AG08395 (cell line): Measurements from ENCODE around the gene FASN.

ENCODE experiments used
- DNase-seq: peaks from one replicate; pipeline ENCODE4 v3.0.0; 2012; ENCODE audit warnings: mixed read lengths, low spot score

FASN gene

DNA sequence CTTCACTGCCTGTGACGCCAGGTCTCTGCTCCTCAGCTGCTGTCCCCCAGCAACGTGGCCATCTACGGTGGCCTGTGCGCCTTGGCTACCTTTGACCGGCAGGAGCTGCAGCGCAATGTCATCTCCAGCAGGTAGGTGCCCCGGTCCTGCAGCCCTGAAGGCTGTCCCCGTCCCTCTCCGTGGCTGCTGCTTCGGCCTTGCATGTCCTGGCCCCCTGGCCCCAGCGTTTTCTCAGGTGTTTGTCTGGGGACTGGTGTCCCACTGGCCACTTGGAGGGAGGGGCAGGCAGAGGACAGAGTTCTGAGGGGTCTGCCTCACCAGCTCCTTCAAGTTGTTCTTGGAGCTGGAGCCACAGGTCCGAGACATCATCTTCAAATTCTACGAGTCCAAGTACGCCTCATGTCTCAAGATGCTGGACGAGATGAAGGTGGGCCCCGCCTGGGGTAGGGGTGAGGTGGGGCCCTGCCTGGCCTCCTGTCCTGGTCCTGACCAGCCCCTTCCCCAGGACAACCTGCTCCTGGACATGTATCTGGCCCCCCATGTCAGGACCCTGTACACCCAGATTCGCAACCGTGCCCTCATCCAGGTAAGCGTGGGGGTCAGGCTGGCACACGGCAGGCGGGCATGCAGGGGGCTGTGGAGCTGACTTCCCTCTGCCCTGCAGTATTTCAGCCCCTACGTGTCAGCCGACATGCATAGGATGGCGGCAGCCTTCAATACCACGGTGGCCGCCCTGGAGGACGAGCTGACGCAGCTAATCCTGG lies 41.9 kb downstream of the FASN start:
- DNase-seq: no peak

DNA sequence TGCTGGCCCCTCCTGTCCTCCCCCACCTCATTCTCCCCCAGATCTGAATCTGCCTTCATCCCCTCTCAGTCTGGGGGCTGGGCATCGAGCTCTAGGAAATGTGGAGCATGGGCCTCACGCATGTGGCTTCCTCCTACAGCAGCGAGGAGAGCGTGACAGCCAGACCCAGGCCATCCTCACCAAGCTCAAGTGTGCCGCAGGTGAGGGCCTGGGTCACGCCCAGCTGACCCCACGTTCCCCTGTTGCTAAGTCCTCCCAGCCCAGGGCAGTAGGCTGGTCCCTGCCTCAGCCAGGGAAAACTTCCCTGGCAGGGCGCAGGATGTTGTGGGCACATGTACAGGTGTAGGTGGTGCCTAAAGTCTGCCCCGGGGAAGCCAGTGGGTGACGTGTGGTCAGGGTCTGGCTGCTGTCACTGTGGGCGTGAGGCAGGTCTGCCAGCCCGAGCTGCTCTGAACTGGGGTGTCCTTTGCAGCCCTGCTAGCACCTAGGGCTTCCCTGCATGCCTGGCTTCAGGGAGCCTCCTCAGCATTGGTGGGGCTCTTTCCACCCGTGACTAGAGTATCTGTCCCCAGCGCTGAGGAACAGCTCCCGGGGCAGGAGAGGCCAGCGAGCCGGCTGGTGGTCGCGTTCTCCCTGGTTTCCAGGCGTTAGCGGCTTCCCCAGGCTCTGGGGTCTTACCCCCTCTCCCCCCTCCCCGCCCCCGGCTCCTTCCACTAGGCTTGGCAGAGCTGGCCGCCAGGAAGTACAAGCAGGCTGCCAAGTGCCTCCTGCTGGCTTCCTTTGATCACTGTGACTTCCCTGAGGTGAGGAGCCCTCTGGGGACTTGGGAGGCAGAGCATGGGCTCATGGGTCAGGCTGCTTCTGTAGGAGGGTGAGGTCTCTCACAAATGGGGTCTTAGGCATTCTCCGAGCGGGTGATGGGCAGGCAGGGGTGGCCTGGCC lies 42.7 kb downstream of the FASN start:
- DNase-seq: no peak

DNA sequence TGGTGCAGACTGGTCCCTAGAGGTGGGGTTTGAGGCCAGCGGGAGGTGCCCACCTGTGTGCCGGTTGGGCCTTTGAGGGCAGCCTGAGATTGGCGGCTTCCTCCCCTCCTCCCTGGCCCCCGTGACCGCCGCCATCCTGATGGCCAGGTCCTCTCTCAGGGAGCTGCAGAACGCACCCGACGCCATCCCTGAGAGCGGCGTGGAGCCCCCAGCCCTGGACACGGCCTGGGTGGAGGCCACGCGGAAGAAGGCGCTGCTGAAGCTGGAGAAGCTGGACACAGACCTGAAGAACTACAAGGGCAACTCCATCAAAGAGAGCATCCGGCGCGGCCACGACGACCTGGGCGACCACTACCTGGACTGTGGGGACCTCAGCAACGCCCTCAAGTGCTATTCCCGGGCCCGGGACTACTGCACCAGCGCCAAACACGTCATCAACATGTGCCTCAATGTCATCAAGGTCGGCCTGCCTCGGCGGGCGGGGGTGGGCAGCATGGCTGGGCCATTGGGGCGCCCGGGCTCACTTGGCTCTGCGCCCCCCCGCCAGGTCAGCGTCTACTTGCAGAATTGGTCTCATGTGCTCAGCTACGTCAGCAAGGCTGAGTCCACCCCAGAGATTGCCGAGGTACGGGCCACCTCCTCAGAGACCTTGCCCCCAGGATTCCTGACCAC lies 43.5 kb downstream of the FASN start:
- DNase-seq: no peak

DNA sequence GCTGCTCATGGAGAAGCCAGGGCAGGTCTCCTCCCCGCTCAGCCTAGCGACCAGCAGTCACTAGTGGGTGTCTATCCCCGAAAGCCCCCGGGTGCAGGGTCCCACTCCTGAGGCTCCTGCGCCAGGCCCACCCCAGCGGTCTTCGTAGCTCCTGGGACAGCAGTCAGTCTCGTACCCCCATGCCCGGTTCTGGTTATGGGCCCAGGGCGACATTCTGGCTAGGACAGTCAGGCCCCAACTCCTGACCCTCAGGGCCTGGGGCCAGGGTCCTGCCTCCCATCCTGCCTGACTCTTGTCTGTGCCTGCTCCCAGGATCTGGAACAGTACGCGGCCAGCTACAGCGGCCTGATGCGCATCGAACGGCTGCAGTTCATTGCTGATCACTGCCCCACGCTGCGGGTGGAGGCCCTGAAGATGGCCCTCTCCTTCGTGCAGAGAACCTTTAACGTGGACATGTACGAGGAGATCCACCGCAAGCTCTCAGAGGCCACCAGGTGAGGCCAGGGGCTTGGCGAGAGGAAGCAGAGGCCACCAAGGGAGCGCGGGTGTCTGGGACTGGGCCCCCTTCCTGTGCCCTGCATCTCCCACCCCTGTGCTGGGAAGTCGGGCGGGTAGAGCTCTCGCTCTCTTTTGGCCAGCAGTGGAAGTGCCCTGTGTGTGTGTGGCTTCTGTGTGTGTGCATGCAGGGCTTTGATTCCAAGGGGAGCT lies 44.3 kb downstream of the FASN start:
- DNase-seq: no peak

DNA sequence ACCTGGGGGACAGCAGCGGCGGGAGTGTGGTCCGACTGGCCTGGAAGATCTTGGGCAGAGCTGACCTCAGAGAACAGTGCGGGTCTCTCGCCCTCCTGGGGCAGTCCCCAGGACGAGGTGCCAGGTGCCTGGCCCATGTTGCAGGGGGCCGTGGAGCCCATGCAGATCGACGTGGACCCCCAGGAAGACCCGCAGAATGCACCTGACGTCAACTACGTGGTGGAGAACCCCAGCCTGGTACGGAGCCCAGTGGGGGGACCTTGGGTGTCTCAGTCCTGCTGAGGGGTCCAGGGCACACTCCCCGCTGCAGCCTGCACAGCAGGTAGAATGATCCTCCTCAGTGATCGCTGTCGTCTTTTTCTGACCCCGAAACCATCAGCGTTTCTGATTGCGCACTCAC lies 44.9 kb downstream of the FASN start:
- DNase-seq: no peak

DNA sequence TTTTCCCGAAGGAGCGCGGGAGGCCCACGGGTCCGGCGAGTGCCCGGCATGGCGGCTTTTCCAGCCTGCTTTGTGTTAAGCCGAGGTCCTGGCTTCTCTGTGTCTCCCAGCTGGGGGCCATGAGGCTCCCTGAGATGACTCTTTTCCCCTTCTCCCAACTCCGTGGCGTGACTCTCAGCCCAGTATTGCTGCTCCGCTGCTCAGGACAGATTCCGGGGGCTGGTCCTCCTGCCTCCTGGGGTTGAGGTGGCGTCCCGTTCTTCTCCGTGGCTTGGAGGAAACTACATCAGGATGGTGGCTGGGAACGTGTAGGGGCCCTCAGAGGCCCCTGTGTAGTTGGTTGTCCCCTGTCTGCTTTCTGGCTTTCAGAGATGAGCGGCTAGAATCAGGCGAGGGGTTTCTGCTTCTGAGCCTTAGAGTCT lies 45.4 kb downstream of the FASN start:
- DNase-seq: peak; percentile 22

DNA sequence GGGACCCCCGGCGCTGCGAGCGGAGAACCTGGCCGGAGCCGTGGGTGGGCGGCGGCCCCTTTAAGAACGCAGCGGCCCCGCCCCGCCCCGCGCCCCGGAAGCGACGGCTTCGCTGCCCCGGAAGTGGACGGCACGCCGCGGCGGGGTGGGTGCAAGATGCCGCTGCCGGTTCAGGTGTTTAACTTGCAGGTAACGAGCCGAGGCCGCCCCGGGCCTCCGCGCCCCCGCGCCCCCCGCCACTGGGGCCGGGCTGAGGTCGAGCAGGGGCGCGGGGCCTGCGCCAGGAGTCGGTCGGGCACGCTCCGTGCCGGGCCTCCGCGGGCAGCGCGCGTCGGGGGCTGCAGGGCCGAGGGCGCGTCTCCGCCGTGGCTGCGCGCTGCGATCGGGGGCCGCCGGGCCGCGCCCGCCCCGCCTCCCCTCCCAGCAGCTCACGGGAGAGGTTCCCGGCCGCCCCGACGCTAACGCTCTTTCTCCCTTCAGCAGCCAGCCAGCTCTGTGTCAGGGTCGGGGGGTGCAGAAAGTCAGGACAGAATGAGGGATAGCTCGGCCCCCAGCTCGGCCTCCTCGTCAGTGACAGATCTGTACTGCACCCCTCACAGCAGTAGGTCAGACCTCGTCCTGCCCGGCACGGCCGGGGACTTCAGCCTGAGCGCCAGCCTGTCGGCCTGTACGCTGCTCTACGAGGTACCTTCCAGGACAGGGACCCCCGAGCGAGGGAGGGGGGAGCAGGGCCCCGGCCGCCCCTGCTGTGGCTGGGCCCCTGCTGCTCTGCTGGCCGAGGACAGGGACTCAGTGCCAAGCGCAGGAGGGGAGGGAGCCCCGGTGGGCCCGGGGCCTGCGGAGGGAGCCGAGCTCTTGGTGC lies 46.0 kb downstream of the FASN start, which contains the start of the genes GPS1 and RFNG:
Gene GPS1 (plus strand): TSS at position 123 of the 862 bp plus-strand sequence. CDS start 34 bp downstream, at position 157.
Gene RFNG (minus strand): TSS at position 36 of the 862 bp plus-strand sequence. CDS start 45 bp downstream, outside the sequence.
- DNase-seq: peak; percentile 84

DNA sequence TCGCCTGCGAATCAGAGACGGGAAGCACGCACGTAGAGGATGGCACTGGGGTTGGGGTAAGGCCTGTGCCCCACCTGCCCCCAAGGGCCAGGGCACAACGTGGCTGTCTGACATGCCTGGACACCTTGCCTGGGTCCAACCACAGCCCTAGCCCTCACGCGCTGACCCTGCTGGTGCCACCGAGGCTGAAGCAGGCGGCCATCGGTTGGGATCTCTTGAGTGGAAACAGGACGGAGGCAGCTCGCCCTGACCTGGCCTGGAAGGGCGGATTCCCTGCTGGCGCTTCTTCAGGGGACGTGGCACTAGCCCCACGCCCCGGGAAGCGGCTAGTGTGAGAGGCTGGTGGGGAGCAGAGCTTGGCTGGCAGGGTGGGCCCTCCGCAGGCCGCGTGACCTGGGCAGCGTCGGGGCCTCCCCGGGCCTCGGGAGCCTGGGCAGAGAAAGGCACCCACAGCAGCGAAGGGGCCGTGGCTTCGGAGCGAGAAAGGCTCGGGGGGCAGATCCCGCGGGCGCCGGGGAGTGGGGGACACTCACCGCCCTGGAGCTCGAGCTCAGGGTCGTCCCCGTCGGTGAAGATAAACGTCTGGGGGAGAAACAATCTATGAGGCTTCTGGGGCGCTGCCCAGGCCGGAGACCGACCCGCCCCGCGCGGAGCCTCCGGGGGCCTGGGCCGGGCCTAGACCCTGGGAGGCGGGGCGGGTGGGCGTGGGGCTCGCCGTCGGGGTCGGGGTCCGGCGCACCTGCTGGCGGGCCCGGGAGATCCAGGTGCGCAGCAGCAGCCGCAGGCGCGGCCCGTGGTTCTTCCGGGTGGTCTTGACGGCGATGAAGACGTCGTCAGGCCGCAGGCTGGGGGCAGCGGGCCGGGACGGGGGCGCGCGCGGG lies 47.0 kb downstream of the FASN start:
- peak; percentile 39 for DNase-seq

DNA sequence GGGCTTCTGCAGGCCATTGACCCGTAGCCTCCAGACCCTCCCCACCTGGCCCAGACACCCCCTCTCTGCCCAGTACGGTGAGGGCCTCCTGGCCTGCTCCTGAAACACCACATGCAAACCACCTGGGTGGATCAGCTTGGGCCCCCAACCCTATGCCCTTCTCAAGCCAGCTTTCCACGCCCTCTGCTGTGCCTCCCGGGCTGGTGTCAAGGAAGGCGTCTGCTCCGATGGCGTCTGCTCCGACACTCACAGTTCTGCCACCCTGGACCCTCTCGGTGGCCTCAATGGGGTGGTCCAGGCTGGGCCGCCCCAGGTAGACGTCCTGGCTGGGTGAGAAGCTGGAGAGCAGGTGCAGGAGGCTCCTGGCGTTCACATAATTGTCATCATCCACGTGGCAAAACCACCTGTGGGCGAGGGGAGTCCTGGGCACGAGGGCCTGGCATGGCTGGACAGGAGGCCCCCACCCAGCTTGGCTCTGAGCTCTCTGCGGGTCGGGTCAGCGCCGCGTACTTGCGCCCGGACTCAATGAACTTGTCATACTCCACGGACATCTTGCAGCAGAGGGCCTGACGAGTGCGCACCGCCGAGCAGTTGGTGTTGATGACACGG lies 47.8 kb downstream of the FASN start:
- DNase-seq: no peak

DNA sequence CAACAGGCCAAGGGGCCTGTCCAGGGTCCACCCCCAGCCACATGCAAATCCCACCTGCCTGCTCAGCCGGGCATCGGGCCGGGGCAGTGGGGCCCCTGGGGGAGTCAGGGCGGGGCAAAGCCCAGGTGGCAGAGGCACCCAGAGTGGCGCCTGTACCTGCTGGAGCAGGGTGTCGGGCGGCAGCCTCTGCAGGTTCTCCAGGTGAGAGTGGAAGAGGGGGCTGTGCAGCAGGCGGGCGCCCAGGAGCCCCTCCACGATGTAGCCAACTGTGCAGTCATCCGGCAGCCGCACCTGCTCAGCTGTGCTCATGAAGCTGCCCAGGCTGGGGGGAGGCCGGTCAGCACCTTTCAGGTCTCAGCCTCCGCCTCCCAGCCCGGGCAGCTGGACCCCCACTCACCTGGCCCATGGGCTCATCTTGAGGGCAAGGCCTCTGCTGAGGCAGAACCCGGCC lies 48.5 kb downstream of the FASN start:
- no peak for DNase-seq

DNA sequence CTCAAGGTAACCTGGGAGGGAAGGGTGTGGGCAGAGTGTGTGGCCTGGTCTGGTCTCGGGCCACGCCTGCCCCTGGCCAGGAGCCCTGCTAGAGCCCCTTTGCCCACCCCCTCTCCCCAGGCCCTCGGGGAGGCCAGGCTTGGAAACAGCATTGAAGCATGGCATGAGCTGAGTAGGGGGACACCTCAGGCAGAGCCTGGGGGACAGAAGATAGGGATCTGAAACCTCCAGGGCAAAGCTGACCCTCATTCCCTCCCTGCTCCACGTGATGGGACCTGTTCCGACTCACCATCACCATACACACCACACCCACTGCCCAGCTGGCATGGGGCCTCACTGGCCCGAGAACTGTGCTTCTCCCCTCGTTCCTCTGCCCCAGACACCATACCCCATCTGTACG lies 48.9 kb downstream of the FASN start:
- DNase-seq: no peak

DNA sequence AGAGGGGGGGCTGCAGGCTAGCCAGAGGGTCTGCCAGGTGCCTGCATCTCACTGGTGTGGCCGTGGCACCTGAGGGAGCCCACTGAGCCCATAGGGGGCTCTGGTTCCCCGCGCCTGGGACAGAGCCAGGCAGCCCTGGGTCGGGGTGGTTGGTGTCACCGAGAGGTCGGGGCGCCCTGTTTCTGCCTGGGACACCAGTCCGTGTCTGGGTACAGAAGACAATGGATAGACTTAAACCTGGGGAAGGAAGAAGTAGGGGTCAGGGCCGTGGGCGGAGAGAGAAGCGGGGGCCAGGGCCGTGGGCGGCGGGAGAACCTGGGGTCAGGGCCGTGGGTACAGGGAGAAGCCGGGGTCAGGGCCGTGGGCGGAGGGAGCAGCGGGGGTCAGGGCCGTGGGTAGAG lies 49.5 kb downstream of the FASN start:
- DNase-seq: no peak

DNA sequence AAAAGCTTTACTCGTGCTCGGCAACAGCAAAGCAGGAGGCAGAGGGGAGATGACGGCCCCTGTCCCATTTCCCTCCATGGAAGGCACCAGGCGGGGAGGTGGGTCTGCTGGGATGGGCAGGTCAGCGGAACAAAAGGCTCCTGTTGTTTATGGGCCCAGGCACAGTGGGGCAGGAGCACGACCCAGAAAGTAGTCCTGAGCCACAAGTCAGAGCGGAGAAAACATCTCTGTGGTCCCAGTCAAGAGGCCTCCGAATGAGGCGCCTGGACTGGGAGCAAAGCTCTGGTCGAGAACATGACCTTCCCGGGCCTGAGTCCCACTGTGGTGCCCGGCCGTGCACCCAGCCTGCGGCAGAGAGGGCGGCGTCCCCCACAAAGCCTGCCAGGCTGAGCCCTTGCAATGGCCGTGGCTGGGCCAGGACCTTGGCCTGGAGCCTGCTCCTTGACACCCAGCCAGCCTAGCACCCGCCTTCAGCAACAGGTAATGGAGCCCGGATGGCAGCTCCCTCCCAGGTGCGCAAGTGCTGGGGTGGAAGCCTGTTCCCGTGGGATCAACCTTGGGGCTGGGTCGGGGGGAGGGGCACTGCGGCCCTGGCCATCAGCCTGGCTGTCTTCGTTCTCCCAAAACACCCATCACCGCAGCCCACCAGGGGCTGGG lies 50.0 kb downstream of the FASN start:
- DNase-seq: no peak

DNA sequence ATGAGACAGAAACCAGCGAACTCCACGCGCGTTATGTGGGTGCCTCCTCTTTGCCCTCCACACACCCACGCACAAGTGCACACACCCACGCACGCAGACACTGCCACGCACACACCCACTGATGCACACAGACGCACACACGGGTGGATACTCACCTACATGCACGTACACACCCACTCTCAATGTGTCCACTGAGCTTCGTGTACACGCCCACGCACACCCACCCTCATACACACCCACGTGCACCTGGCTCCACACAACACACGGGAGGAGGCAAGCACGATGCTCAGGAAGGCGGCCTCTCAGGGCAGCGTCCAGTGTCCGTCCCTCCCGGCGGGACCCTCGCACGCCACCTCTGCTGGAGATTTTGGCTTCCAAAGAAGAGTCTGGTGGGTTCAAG lies 50.7 kb downstream of the FASN start:
- DNase-seq: no peak

DNA sequence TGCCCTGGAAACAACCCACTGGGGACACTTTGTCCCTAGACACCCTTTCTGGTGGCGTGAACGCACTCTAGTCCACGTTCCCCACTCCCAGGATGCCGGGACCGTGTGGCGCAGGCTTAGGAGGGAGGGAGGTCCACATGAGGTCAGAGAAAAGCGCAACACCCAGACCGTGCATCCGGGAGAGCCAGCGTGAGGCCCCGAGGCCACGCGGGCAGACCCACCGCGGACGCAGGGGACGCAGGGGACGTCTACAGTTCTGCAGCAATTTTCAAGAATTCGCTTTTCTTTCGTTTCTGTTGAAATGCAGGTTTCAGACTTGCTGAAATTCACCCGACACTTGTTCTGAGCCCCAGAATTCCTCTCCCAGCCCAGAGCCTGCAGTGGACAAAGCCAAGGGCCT lies 51.1 kb downstream of the FASN start:
- DNase-seq: no peak

DNA sequence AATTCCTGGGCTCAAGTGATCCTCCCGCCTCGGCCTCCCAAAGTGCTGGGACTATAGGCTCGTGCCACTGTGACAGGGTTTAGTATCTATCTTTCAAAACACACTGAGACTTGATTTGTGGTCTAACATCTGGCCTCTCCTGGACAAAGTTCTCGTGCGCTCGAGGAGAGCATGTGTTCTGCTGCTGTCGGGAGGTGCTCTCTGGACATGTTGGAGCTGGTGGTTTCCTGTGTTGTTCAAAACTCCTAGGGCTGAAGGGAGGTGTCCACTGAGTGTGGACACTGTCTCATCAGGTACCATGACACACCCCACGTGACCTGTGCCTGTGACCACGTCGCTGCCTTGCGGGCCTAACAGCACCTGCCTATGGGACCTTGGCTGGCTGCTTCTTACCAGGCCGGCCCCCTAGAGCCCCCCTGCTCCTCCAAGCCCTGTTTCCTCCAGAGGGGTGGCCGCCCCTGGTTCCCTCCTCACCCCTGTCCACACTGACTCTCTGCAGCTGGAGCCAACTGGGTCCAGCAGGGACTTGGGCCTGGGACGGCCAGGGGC lies 52.0 kb downstream of the FASN start:
- DNase-seq: no peak

DNA sequence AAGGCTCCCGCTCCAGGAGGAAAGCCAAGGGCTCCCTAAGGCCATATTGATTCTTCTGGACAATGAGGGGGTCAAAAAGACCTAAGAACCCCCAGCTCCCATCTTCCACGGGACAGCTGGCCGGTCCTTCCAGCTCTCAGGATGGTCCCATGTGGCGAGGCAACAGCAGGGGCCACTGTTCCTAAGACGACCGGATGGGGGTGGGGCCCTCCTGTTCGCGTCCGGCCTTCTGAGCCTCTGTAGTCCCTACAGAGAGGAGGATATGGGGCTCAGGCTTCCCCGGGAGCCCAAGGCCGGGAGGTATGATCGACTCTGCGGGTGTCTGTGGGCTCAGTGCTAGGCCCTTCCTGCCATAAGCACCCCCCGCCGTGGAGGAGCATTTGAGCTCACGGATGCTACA lies 54.5 kb downstream of the FASN start:
- DNase-seq: no peak

DNA sequence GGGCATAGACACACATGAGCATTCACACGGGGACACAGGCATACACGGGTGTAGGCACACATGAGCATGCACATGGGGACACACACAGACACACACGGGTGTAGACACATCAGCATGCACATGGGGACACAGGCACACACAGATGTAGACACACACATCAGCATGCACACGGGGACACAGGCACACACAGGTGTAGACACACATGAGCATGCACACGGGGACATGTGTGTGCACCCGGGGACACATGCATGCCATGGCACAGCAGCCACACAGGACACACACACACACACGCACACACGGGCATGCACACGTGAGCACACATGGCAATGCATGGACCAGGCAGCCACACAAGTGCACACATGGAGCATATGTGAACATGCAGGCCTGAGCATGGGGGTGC lies 55.4 kb downstream of the FASN start:
- no peak for DNase-seq
